ENCODE measurements around the gene CDC42BPB.
"Not testable (repeated sequence)": the region's sequence is repeated elsewhere in the genome, so short reads cannot be mapped to it uniquely, and the experiment has no call there.

The CDC42BPB gene

GRCh38 chr14:103056322-103057027 is 874 bp downstream of the CDC42BPB start:
- no peak for DNase-seq (ENCODE audit: low read depth in 1 of 2, low spot score in 1 of 2)

- DNase-seq (ENCODE audit: low read depth in 1 of 2, low spot score in 1 of 2): no peak
Observed at GRCh38 chr14:103055695-103056094, 1.7 kb downstream of the CDC42BPB start.

GRCh38 chr14:103052407-103052806 is 4.9 kb downstream of the CDC42BPB start:
- no peak for DNase-seq (ENCODE audit: low read depth in 1 of 2, low spot score in 1 of 2)

- DNase-seq (ENCODE audit: low read depth in 1 of 2, low spot score in 1 of 2): no peak
Observed at GRCh38 chr14:103050935-103051334, 6.4 kb downstream of the CDC42BPB start.

GRCh38 chr14:103047453-103047852 is 9.9 kb downstream of the CDC42BPB start:
- DNase-seq (ENCODE audit: low read depth in 1 of 2, low spot score in 1 of 2): not testable (repeated sequence)

- no peak for DNase-seq (ENCODE audit: low read depth in 1 of 2, low spot score in 1 of 2)
Observed at GRCh38 chr14:103045371-103045869, 11.9 kb downstream of the CDC42BPB start.

- DNase-seq (ENCODE audit: low read depth in 1 of 2, low spot score in 1 of 2): no peak
Observed at GRCh38 chr14:103043257-103044015, 13.9 kb downstream of the CDC42BPB start.

- no peak for DNase-seq (ENCODE audit: low read depth in 1 of 2, low spot score in 1 of 2)
Observed at GRCh38 chr14:103041464-103041863, 15.9 kb downstream of the CDC42BPB start.

- DNase-seq (ENCODE audit: low read depth in 1 of 2, low spot score in 1 of 2): no peak
Observed at GRCh38 chr14:103033681-103034096, 23.7 kb downstream of the CDC42BPB start.

GRCh38 chr14:103031956-103032355 is 25.4 kb downstream of the CDC42BPB start:
- DNase-seq (ENCODE audit: low read depth in 1 of 2, low spot score in 1 of 2): no peak

- no peak for DNase-seq (ENCODE audit: low read depth in 1 of 2, low spot score in 1 of 2)
Observed at GRCh38 chr14:103031566-103031911, 25.8 kb downstream of the CDC42BPB start.

GRCh38 chr14:103030741-103031565 is 26.4 kb downstream of the CDC42BPB start:
- DNase-seq (ENCODE audit: low read depth in 1 of 2, low spot score in 1 of 2): no peak

GRCh38 chr14:103029936-103030335 is 27.4 kb downstream of the CDC42BPB start:
- no peak for DNase-seq (ENCODE audit: low read depth in 1 of 2, low spot score in 1 of 2)

- no peak for DNase-seq (ENCODE audit: low read depth in 1 of 2, low spot score in 1 of 2)
Observed at GRCh38 chr14:103028772-103029171, 28.6 kb downstream of the CDC42BPB start.

GRCh38 chr14:103028161-103028767 is 29.1 kb downstream of the CDC42BPB start:
- DNase-seq (ENCODE audit: low read depth in 1 of 2, low spot score in 1 of 2): no peak

GRCh38 chr14:103027451-103027850 is 29.9 kb downstream of the CDC42BPB start:
- DNase-seq (ENCODE audit: low read depth in 1 of 2, low spot score in 1 of 2): no peak

- DNase-seq (ENCODE audit: low read depth in 1 of 2, low spot score in 1 of 2): no peak
Observed at GRCh38 chr14:103026988-103027387, 30.4 kb downstream of the CDC42BPB start.

GRCh38 chr14:103026196-103026595 is 31.2 kb downstream of the CDC42BPB start:
- not testable (repeated sequence) for DNase-seq (ENCODE audit: low read depth in 1 of 2, low spot score in 1 of 2)

- no peak for DNase-seq (ENCODE audit: low read depth in 1 of 2, low spot score in 1 of 2)
Observed at GRCh38 chr14:103023881-103024473, 33.4 kb downstream of the CDC42BPB start.

GRCh38 chr14:103022685-103023044 is 34.7 kb downstream of the CDC42BPB start:
- DNase-seq (ENCODE audit: low read depth in 1 of 2, low spot score in 1 of 2): no peak
